GM23338 (cell line): ENCODE measurements around the gene GPRC5D. TPM values are rescaled to one million over a fixed set of nuclear protein-coding genes. Genes with fewer than 3 reads are reported as not detected.
A peak's percentile ranks its signal among the peaks of the same experiment; 100 is the strongest.

Experiments used
- ATAC-seq: fragments of 200-7000 bp; cut with Tn5 transposase; 3 replicates; pipeline ENCODE4 v1.9.1; 2020
- DNase-seq: peaks from one replicate; pipeline ENCODE4 v3.0.0-alpha.2; 2015; ENCODE audit warnings: low spot score
- H2AFZ ChIP-seq: fragments of 200-600 bp; sonication (generic); 2 replicates; pipeline ENCODE4 v1.8.0; 2016; ENCODE audit warnings: antibody characterized with exemption, mild to moderate bottlenecking, moderate library complexity
- H3F3A ChIP-seq: fragments of 200-600 bp; sonication (generic); replicated peaks from 2 replicates; pipeline ENCODE4 v1.8.0; 2017; ENCODE audit warnings: antibody characterized with exemption, mixed run types, low read depth
- H3K27ac ChIP-seq: fragments of 200-600 bp; sonication (generic); 2 replicates; pipeline ENCODE4 v1.6.1; 2016; ENCODE audit warnings: low read depth
- H3K27me3 ChIP-seq: fragments of 200-600 bp; sonication (generic); 2 replicates; pipeline ENCODE4 v1.8.0; 2016; ENCODE audit warnings: mild to moderate bottlenecking, mixed run types, moderate library complexity; ENCODE audit not compliant: insufficient read depth
- H3K36me3 ChIP-seq: fragments of 200-600 bp; sonication (generic); 2 replicates; pipeline ENCODE4 v1.8.0; 2016; ENCODE audit warnings: mild to moderate bottlenecking; ENCODE audit not compliant: insufficient read depth
- H3K4me1 ChIP-seq: fragments of 200-600 bp; sonication (generic); 2 replicates; pipeline ENCODE4 v1.8.0; 2016; ENCODE audit warnings: mild to moderate bottlenecking, moderate library complexity; ENCODE audit not compliant: insufficient read depth
- H3K4me2 ChIP-seq: fragments of 200-600 bp; sonication (generic); 2 replicates; pipeline ENCODE4 v1.7.1; 2017; ENCODE audit warnings: mixed run types
- H3K4me3 ChIP-seq: fragments of 200-600 bp; sonication (generic); 2 replicates; pipeline ENCODE4 v1.6.1; 2016; ENCODE audit warnings: mixed run types
- H3K79me2 ChIP-seq: fragments of 200-600 bp; sonication (generic); replicated peaks from 2 replicates; pipeline ENCODE4 v1.8.0; 2017; ENCODE audit warnings: mild to moderate bottlenecking; ENCODE audit not compliant: insufficient read depth
- H3K9me2 ChIP-seq: fragments of 200-600 bp; sonication (generic); 2 replicates; pipeline ENCODE4 v1.8.0; 2017; ENCODE audit not compliant: insufficient read depth
- H4K20me1 ChIP-seq: fragments of 200-600 bp; sonication (generic); replicated peaks from 2 replicates; pipeline ENCODE4 v1.8.0; 2017; ENCODE audit warnings: mild to moderate bottlenecking; ENCODE audit not compliant: insufficient read depth
- H3K27ac Mint-ChIP-seq: 2 replicates; pipeline ENCODE4 v1.8.0; 2020; ENCODE audit warnings: inconsistent platforms, mild to moderate bottlenecking, moderate library complexity, mixed read lengths
- H3K27me3 Mint-ChIP-seq: 3 replicates; pipeline ENCODE4 v1.8.0; 2022; ENCODE audit warnings: low read depth, mild to moderate bottlenecking, moderate library complexity, mixed read lengths, inconsistent platforms; ENCODE audit not compliant: insufficient read depth, poor library complexity
- H3K36me3 Mint-ChIP-seq: 3 replicates; pipeline ENCODE4 v1.8.0; 2021; ENCODE audit warnings: low read depth, mild to moderate bottlenecking, inconsistent platforms, moderate library complexity, mixed read lengths
- H3K4me1 Mint-ChIP-seq: 3 replicates; pipeline ENCODE4 v1.8.0; 2020; ENCODE audit warnings: mild to moderate bottlenecking, inconsistent platforms, mixed read lengths
- H3K4me3 Mint-ChIP-seq: 3 replicates; pipeline ENCODE4 v1.8.0; 2021; ENCODE audit warnings: moderate library complexity, mild to moderate bottlenecking, inconsistent platforms, mixed read lengths
- H3K9me3 Mint-ChIP-seq: 3 replicates; pipeline ENCODE4 v1.8.0; 2020; ENCODE audit warnings: moderate library complexity, mild to moderate bottlenecking, inconsistent platforms, mixed read lengths
- CREB1 ChIP-seq: fragments of 250-450 bp; sonication (Bioruptor Pico); IDR thresholded peaks from 2 replicates; pipeline ENCODE4 v1.5.0; 2020; ENCODE audit warnings: low read depth, mild to moderate bottlenecking, moderate library complexity
- ETS1 ChIP-seq: IDR thresholded peaks from 2 replicates; pipeline ENCODE4 v1.6.1; 2016; ENCODE audit warnings: antibody characterized with exemption
- EZH2 ChIP-seq: fragments of 200-600 bp; sonication (generic); IDR thresholded peaks from one replicate; pipeline ENCODE4 v1.8.0; 2017; ENCODE audit warnings: antibody characterized with exemption, mild to moderate bottlenecking, low read depth; ENCODE audit not compliant: unreplicated experiment
- EZH2phosphoT487 ChIP-seq: fragments of 200-600 bp; sonication (generic); IDR thresholded peaks from one replicate; pipeline ENCODE4 v1.8.1; 2018; ENCODE audit warnings: antibody characterized with exemption; ENCODE audit not compliant: unreplicated experiment
- JUNB ChIP-seq: IDR thresholded peaks from one replicate; pipeline ENCODE4 v1.6.1; 2016; ENCODE audit warnings: antibody characterized with exemption; ENCODE audit not compliant: unreplicated experiment
- NANOG ChIP-seq: IDR thresholded peaks from 2 replicates; pipeline ENCODE4 v1.6.1; 2016; ENCODE audit warnings: antibody characterized with exemption, borderline replicate concordance
- STAT1 ChIP-seq: IDR thresholded peaks from one replicate; pipeline ENCODE4 v1.6.1; 2016; ENCODE audit warnings: antibody characterized with exemption; ENCODE audit not compliant: unreplicated experiment
- ZNF114 ChIP-seq: fragments of 250-450 bp; sonication (Bioruptor Pico); IDR thresholded peaks from 2 replicates; pipeline ENCODE4 v1.5.0; 2020; ENCODE audit warnings: mild to moderate bottlenecking, moderate library complexity
- ZNF462 ChIP-seq: fragments of 250-450 bp; sonication (Bioruptor Pico); IDR thresholded peaks from 2 replicates; pipeline ENCODE4 v1.5.0; 2020; ENCODE audit warnings: mild to moderate bottlenecking, moderate library complexity
- polyA plus RNA-seq: library from polyadenylated mRNA; unstranded; fragments of >200 nt; fragmentation: Nextera tagmentation; extraction: Ambion mirVana; gene quantifications from 2 replicates; pipeline ENCODE4 v1.2.1, GENCODE V29; 2016
- total RNA-seq: library from RNA; depleted of rRNA; stranded (reverse); fragments of >200 nt; shearing (Covaris generic); gene quantifications from 2 replicates; pipeline ENCODE4 v1.2.3, GENCODE V29; 2014
- TF ChIP-seq, protein P1 (sequence below), 2 experiments: fragments of 200-600 bp in 1 of 2; sonication (generic) in 1 of 2; conservative IDR thresholded peaks; 2 replicates each; pipeline versions ENCODE4 v1.5.1 to v1.6.1; 2016 to 2017; ENCODE audit warnings: antibody characterized with exemption in 2 of 2, low read depth in 2 of 2, mild to moderate bottlenecking in 2 of 2, moderate library complexity in 1 of 2

GPRC5D gene
- total and polyA plus RNA-seq, 2 experiments from 2014 or later = not detected

- Mint-ChIP-seq H3K4me3 (no peak overlapping the region), H3K9me3 (no peaks in the 10 kb centered on the region; the same call in 2 of the 3 replicates), H3K4me1 (peaks cover 7% of the 10 kb centered on the region; the same call in 2 of the 3 replicates), H3K27ac (no peak overlapping the region), H3K36me3 (0 out of 3 replicates have a peak, but pooled peaks cover 2% of the 10 kb centered on the region), H3K27me3 (peaks cover 2% of the 10 kb centered on the region)
- Histone ChIP-seq H3K4me3 (no peak overlapping the region), H3K36me3 (no peaks in the 10 kb centered on the region), H3K27me3 (no peaks in the 10 kb centered on the region), H3K79me2 (no peaks in the 10 kb centered on the region), H3K9me2 (no peaks in the 10 kb centered on the region), H3K4me2 (no peak overlapping the region), H3F3A (no peaks in the 10 kb centered on the region), H3K4me1 (no peaks in the 10 kb centered on the region), H3K27ac (no peak overlapping the region; the same call in 1 of the 2 replicates), H2AFZ (peak overlapping the region; percentile 44), H4K20me1 (no peaks in the 10 kb centered on the region)
- DNase-seq (no peak), ATAC-seq (no peak)
- TF ChIP-seq EZH2 (no peak), JUNB (no peak), NANOG (no peak), EZH2phosphoT487 (no peak), CREB1 (CRISPR knock-in tag) (no peak), ZNF114 (no peak), STAT1 (no peak)
- TF ChIP-seq, protein P1, sequence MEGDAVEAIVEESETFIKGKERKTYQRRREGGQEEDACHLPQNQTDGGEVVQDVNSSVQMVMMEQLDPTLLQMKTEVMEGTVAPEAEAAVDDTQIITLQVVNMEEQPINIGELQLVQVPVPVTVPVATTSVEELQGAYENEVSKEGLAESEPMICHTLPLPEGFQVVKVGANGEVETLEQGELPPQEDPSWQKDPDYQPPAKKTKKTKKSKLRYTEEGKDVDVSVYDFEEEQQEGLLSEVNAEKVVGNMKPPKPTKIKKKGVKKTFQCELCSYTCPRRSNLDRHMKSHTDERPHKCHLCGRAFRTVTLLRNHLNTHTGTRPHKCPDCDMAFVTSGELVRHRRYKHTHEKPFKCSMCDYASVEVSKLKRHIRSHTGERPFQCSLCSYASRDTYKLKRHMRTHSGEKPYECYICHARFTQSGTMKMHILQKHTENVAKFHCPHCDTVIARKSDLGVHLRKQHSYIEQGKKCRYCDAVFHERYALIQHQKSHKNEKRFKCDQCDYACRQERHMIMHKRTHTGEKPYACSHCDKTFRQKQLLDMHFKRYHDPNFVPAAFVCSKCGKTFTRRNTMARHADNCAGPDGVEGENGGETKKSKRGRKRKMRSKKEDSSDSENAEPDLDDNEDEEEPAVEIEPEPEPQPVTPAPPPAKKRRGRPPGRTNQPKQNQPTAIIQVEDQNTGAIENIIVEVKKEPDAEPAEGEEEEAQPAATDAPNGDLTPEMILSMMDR (conservative IDR thresholded peaks at IDR 0.05; ENCODE audit: low read depth in 2 of 2) = no peak
Measured at GRCh38 chr12:12933742-12934141, 18.2 kb downstream of the GPRC5D start.

DNA sequence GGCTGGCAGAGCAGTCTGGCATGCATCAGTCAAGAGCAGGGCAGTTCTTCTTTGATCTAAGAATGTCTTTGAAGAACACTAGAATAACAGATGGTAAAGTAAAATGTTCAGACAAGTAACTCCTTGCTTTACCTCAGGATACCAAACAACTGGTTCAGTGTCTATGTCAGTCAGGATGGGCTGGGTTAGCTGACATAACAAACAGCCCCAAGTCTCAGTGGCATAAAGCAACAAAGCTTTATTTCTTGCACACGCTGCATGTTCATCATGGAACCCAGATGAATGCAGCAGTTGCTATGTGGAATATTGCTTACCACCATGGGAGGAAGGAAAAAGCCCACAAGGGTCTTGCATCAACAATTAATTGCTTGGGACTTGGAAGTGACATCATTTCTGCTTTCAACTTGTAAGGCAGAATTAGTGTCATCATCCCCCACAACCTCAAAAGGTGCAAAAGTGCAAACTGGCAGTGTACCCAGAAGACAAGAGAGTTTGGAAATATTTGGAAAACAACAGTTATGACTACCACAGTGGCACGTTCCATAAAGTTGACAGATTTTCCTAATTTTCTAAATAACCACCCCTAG is 21.2 kb downstream of the GPRC5D start:
- no peaks in the 10 kb centered on the region for H3K79me2 ChIP-seq
- H3K4me1 ChIP-seq = peaks cover under 1% of the 10 kb centered on the region; the same call in 1 of the 2 replicates
- peaks cover 2% of the 10 kb centered on the region; the same call in 1 of the 3 replicates for H3K36me3 Mint-ChIP-seq
- H3K27ac Mint-ChIP-seq = no peak overlapping the region
- peaks cover 5% of the 10 kb centered on the region for H3K4me1 Mint-ChIP-seq
- ATAC-seq (no peak), DNase-seq (no peak)
- H3K4me3 ChIP-seq = no peak overlapping the region
- H3F3A ChIP-seq = no peaks in the 10 kb centered on the region
- no peak overlapping the region for H3K27ac ChIP-seq
- H3K4me3 Mint-ChIP-seq = no peak overlapping the region
- no peaks in the 10 kb centered on the region for H3K9me2 ChIP-seq
- H3K36me3 ChIP-seq = no peaks in the 10 kb centered on the region
- no peaks in the 10 kb centered on the region for H3K27me3 ChIP-seq
- no peaks in the 10 kb centered on the region for H3K9me3 Mint-ChIP-seq
- no peaks in the 10 kb centered on the region for H4K20me1 ChIP-seq
- no peak overlapping the region for H2AFZ ChIP-seq
- no peak overlapping the region for H3K4me2 ChIP-seq
- H3K27me3 Mint-ChIP-seq = peaks cover 2% of the 10 kb centered on the region
- no peak for TF ChIP-seq CREB1 (CRISPR knock-in tag)
- no peak for TF ChIP-seq STAT1
- TF ChIP-seq ZNF114 = no peak
- no peak for TF ChIP-seq ETS1
- no peak for TF ChIP-seq ZNF462
